GM18499 (cell line): ENCODE measurements around the gene ZNF628.

Source experiments
- ATAC-seq: cut with Tn5 transposase; IDR thresholded peaks from one replicate; pipeline ENCODE4 v1.9.1; 2021; ENCODE audit warnings: moderate number of reproducible peaks; ENCODE audit not compliant: insufficient read depth, unreplicated experiment

The ZNF628 gene

GRCh38 chr19:55526216-55527196 is 50.1 kb downstream of the ZNF628 start:
- ATAC-seq, result no peak

GRCh38 chr19:55527197-55528029 is 51.0 kb downstream of the ZNF628 start:
- ATAC-seq, result no peak

- ATAC-seq, result no peak
These were observed 51.8 kb downstream of the ZNF628 start for GRCh38 chr19:55528030-55528803.

DNA sequence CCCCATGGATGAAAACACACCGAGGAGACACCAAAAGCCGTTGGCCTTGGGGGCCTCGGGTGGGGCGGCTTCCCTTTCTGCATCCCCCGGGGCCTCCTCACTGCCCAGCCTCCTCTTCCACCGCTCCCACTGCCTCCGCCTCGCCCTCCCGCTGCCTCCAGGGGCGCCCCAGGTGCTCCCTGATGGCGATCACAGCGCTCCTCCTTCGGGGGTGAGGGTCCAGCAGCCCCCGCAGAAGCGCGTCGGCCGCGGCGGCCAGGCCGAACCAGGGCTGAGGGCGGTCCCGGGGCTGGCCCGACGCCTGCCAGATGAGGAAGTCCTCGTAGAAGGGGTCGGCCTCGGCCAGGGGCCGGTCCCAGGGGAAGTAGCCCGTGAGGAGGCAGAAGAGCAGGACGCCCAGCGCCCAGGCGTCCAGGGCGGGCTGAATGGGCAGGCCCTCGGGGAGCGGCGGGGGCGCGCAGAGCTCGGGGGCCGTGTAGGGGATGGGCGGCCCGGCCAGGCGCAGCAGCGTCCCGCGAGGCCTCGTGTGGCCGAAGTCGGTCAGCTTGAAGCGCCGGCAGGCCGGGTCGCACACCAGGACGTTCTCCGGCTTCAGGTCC is 53.3 kb downstream of the ZNF628 start:
- no peak for ATAC-seq

GRCh38 chr19:55530996-55531395 is 54.6 kb downstream of the ZNF628 start:
- ATAC-seq, result no peak
